ENCODE data around the gene CACNG5. TPM values are rescaled to one million over a fixed set of nuclear protein-coding genes. Genes with fewer than 3 reads are reported as not detected.

Gene CACNG5
- total and polyA plus RNA-seq, 2 donors (not counting 1 experiment from before 2014, with no cell fraction given): not detected

DNA sequence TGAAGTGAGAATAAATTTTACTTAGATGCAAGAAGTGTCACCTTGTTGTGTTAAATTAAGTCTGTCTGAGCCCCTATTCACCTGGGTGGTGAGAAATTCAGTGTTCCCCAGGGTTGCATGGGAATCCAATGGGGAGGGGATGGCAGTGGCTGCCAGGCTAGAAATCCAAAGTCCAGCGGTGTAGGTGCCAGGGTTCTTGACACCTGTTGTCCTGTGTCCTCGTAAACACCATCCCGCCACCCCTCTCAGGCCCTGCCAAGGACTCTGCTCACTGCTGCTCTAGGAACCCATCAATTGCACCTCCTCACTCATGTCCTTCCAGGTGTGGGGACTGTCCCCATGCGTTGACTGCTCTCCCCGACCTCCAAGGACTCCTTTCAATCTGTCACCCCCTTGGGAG lies 58.9 kb downstream of the CACNG5 start:
- Mint-ChIP-seq H3K27me3 (peaks cover 10% of the 10 kb centered on the region), H3K9me3 (ENCODE audit: insufficient read depth) (no peaks in the 10 kb centered on the region), H3K4me1 (no peaks in the 10 kb centered on the region), H3K27ac (no peak overlapping the region), H3K4me3 (no peak overlapping the region)
- Histone ChIP-seq H3K9me3 (ENCODE audit: control extremely low read depth in 1 of 3, control insufficient read depth in 2 of 3, insufficient read depth in 1 of 3, low read length in 2 of 3) (peaks cover 0 to 3% (median 0%) of the 10 kb centered on the region in 3 donors), H3K27me3 (replicated peaks in 1 of 4; ENCODE audit: control extremely low read depth in 1 of 4, control insufficient read depth in 3 of 4, insufficient read depth in 4 of 4, low read length in 3 of 4) (peaks cover 0 to 2% (median 0%) of the 10 kb centered on the region in 4 experiments), H4K20me1 (ENCODE audit: control insufficient read depth, insufficient read depth, low read length, poor library complexity, severe bottlenecking) (no peaks in the 10 kb centered on the region), H3K79me2 (ENCODE audit: control insufficient read depth, insufficient read depth, low read length) (no peaks in the 10 kb centered on the region), H2AFZ (ENCODE audit: insufficient read depth, low read depth, low read length, poor library complexity, severe bottlenecking) (no peak overlapping the region), H3K4me1 (ENCODE audit: control insufficient read depth in 2 of 2, insufficient read depth in 2 of 2, low read length in 2 of 2) (no peaks in the 10 kb centered on the region), H3K9ac (ENCODE audit: low read length) (no peak overlapping the region), H3K27ac (ENCODE audit: low read length in 2 of 2) (no peak overlapping the region), H3K4me3 (ENCODE audit: control extremely low read depth in 1 of 5, extremely low read depth in 1 of 5, insufficient read depth in 1 of 5, low read depth in 2 of 5, low read length in 4 of 5) (no peak overlapping the region), H3K36me3 (replicated peaks in 1 of 2; ENCODE audit: control extremely low read depth in 1 of 2, control insufficient read depth in 1 of 2, extremely low read depth in 1 of 2, insufficient read depth in 2 of 2, low read length in 1 of 2) (no peaks in the 10 kb centered on the region), H3K4me2 (replicated peaks; ENCODE audit: low read depth, low read length, poor library complexity, severe bottlenecking) (no peak overlapping the region)
- intact Hi-C loops (cut with micrococcal nuclease): no loop called here
- ChIA-PET POLR2A (no interaction called here), CTCF (no interaction called here)
- WGBS (ENCODE audit: insufficient coverage): 90% methylated on average over 4 of the region's 5 CpGs
- no peak for DNase-seq
- no peak for ATAC-seq (ENCODE audit: low read depth)
- TF ChIP-seq, protein P1, sequence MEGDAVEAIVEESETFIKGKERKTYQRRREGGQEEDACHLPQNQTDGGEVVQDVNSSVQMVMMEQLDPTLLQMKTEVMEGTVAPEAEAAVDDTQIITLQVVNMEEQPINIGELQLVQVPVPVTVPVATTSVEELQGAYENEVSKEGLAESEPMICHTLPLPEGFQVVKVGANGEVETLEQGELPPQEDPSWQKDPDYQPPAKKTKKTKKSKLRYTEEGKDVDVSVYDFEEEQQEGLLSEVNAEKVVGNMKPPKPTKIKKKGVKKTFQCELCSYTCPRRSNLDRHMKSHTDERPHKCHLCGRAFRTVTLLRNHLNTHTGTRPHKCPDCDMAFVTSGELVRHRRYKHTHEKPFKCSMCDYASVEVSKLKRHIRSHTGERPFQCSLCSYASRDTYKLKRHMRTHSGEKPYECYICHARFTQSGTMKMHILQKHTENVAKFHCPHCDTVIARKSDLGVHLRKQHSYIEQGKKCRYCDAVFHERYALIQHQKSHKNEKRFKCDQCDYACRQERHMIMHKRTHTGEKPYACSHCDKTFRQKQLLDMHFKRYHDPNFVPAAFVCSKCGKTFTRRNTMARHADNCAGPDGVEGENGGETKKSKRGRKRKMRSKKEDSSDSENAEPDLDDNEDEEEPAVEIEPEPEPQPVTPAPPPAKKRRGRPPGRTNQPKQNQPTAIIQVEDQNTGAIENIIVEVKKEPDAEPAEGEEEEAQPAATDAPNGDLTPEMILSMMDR (IDR thresholded peaks at IDR 0.05): no peak
- no peak for TF ChIP-seq EZH2 (IDR thresholded peaks at IDR 0.05; ENCODE audit: borderline replicate concordance, insufficient read depth, low read depth, low read length, poor library complexity, severe bottlenecking)

DNA sequence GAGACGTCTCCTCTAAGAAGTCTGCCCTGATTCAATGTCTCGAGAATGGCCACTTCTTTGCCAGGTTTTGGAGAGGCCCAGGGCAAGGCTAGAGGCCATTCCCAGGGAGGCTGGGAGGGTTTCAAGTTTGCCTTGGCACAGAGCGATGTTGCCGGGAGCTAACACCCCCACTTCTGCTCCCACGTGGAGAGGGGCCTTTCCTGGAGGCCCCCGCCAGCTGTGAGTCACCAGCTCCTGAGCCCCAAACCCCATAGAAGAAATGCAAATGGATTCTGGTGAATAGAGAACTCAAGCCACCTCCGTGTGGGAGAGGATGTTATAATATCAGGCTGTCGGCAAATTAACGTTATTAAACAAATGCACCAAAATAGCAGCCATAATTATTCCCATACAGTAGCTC lies 62.2 kb downstream of the CACNG5 start:
- 84% methylated on average over 2 of the region's 9 CpGs for WGBS (ENCODE audit: insufficient coverage)
- H4K20me1 ChIP-seq (ENCODE audit: control insufficient read depth, insufficient read depth, low read length, poor library complexity, severe bottlenecking): no peaks in the 10 kb centered on the region
- H3K4me3 Mint-ChIP-seq: no peak overlapping the region
- H2AFZ ChIP-seq (ENCODE audit: insufficient read depth, low read depth, low read length, poor library complexity, severe bottlenecking): no peak overlapping the region
- H3K4me2 ChIP-seq (replicated peaks; ENCODE audit: low read depth, low read length, poor library complexity, severe bottlenecking): no peak overlapping the region
- CTCF ChIA-PET: interaction anchor here (0.5 to 1.3 kb wide), 2 partner anchors 9 to 456 kb away, joined by 3 read pairs; no protein-coding TSS in a partner anchor
- H3K9ac ChIP-seq (ENCODE audit: low read length): no peak overlapping the region
- no peak overlapping the region for H3K4me3 ChIP-seq (ENCODE audit: control extremely low read depth in 1 of 5, extremely low read depth in 1 of 5, insufficient read depth in 1 of 5, low read depth in 2 of 5, low read length in 4 of 5)
- H3K9me3 ChIP-seq (ENCODE audit: control extremely low read depth in 1 of 3, control insufficient read depth in 2 of 3, insufficient read depth in 1 of 3, low read length in 2 of 3): peaks cover 0 to 3% (median 0%) of the 10 kb centered on the region in 3 donors
- H3K4me1 ChIP-seq (ENCODE audit: control insufficient read depth in 2 of 2, insufficient read depth in 2 of 2, low read length in 2 of 2): no peaks in the 10 kb centered on the region
- no peak overlapping the region for H3K27ac Mint-ChIP-seq
- H3K4me1 Mint-ChIP-seq: no peaks in the 10 kb centered on the region
- no peak for TF ChIP-seq EZH2 (IDR thresholded peaks at IDR 0.05; ENCODE audit: borderline replicate concordance, insufficient read depth, low read depth, low read length, poor library complexity, severe bottlenecking)
- TF ChIP-seq, protein P1 (IDR thresholded peaks at IDR 0.05): no peak
- intact Hi-C loops (cut with micrococcal nuclease): no loop called here
- no peak overlapping the region for H3K27ac ChIP-seq (ENCODE audit: low read length in 2 of 2)
- H3K36me3 ChIP-seq (replicated peaks in 1 of 2; ENCODE audit: control extremely low read depth in 1 of 2, control insufficient read depth in 1 of 2, extremely low read depth in 1 of 2, insufficient read depth in 2 of 2, low read length in 1 of 2): no peaks in the 10 kb centered on the region
- no peaks in the 10 kb centered on the region for H3K79me2 ChIP-seq (ENCODE audit: control insufficient read depth, insufficient read depth, low read length)
- H3K27me3 ChIP-seq (replicated peaks in 1 of 4; ENCODE audit: control extremely low read depth in 1 of 4, control insufficient read depth in 3 of 4, insufficient read depth in 4 of 4, low read length in 3 of 4): no peaks in the 10 kb centered on the region
- POLR2A ChIA-PET: no interaction called here
- H3K27me3 Mint-ChIP-seq: peaks cover 15% of the 10 kb centered on the region
- H3K9me3 Mint-ChIP-seq (ENCODE audit: insufficient read depth): no peaks in the 10 kb centered on the region
- no peak for DNase-seq
- ATAC-seq (ENCODE audit: low read depth): no peak
